GM12873 (cell line): ENCODE data around the gene IDH1.

Experiments
- TF ChIP-seq, protein P1 (sequence below): IDR thresholded peaks from 2 replicates; pipeline ENCODE4 v1.5.1; 2012; ENCODE audit warnings: low read depth, mild to moderate bottlenecking, moderate library complexity, low read length, control low read depth; ENCODE audit not compliant: insufficient read depth; ENCODE audit errors: missing control alignments

The IDH1 gene

DNA sequence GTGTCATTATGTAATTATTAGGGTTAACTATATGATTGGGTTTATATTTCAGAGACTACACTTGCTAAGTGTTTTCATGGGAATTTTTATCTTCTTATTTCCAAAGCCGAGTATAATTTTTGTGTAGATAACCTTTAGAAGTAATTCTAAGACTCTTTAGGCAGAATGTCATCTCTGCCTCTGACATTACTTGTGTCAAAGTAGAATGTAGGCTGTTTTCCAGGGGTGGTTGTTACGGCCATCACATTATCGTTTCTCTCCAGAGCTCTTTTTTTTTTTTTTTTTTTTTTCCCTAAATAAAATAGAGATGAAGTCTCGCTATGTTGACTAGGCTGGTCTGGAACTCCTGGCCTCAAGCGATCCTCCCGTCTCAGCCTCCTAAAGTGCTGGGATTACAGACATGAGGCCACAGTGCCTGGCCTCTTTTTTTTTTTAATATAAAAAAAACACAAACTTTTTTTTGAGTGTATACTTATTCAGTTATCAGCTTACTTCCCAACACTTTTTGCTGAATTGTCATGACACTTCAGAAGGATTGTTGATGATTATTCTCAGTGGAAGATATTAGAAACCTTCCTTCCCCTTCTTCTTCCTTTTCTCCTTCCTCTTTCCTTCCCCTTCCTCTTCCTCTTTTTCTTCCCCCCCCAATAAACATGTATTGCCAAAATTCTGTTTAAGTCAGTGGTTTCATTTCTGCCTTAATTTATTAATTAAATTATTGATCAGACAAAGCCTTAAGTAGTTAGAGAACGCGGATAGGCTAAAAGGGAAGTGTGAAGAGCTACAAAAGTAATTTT, 13.5 kb upstream of the IDH1 start:
- TF ChIP-seq, protein P1, sequence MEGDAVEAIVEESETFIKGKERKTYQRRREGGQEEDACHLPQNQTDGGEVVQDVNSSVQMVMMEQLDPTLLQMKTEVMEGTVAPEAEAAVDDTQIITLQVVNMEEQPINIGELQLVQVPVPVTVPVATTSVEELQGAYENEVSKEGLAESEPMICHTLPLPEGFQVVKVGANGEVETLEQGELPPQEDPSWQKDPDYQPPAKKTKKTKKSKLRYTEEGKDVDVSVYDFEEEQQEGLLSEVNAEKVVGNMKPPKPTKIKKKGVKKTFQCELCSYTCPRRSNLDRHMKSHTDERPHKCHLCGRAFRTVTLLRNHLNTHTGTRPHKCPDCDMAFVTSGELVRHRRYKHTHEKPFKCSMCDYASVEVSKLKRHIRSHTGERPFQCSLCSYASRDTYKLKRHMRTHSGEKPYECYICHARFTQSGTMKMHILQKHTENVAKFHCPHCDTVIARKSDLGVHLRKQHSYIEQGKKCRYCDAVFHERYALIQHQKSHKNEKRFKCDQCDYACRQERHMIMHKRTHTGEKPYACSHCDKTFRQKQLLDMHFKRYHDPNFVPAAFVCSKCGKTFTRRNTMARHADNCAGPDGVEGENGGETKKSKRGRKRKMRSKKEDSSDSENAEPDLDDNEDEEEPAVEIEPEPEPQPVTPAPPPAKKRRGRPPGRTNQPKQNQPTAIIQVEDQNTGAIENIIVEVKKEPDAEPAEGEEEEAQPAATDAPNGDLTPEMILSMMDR: no peak

DNA sequence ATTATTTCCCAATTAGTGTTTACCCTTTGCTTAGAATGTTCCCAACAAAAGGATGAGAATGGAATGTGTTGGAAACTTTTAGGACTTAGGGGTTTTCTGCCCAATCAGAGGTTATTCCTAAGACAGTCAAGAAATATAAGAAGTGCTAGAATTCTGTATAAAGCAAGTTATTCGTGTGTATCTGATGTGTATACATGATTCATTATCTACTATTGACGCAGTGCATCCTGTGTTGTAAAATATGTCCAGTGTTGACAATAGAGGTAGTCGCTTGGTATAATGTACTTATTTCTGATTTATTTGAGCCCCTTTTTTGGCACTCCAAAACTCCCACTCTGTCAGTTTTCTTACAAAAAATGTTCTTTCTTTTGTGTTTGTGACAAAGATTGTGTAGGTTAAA, 12.1 kb upstream of the IDH1 start:
- TF ChIP-seq, protein P1: no peak

DNA sequence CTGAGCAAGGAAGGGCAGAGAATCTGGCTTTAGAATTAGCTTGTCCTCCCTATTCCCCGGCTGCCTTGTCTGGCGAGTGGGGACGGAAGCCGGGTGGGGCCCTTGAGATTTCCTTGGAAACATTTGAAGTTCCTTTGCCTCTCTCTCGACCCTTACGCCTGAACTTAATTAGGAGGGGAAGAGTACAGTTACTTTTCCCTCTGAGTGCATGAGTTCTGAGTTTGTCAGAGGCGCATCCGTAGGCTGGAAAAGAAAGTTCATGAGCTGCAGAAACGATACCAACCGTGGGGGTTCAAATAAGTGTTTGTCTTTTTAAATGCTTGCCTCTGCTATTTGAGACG, 11.7 kb upstream of the IDH1 start:
- TF ChIP-seq, protein P1: no peak

DNA sequence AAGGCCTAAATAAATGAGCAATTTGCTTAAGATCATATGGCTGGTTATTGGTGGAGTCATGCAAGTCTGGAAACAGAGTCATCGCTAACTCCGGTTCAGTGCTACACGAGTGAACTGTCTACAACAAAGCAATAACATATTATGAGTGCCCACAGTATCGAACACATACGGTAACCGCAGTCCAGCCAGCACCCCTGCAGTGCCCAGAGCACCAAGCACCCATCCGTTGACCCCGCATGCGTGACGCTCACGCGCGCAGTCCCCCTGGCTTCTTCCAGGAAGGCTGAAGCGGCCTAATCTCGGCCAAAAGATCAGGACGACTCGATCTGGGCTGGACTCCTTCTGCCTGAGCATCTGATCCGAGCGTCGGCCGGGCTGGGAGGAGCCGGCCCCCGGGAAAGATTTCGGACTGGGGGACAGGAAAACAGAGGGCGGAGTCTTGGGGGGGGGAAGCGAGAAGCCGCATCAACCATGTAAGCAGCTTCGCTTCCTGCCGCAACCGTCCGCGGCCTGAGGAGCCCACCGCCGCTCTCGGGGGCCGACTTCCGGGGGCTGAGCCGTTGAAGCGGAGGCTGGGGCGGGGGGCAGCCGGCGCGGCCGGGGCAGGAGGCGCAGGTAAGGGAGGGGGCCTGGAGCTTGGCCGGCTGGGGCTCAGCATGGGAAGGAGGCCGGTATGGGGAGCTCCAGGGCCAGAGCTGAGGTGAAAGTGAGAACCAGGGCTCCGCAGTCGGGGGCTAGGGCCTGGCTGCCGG, 11.1 kb upstream of the IDH1 start, which contains the start of gene PIKFYVE:
Gene PIKFYVE (plus strand): TSS at position 455 of the 752 bp plus-strand sequence. CDS start 5,265 bp downstream, outside the sequence.
- TF ChIP-seq, protein P1: no peak

DNA sequence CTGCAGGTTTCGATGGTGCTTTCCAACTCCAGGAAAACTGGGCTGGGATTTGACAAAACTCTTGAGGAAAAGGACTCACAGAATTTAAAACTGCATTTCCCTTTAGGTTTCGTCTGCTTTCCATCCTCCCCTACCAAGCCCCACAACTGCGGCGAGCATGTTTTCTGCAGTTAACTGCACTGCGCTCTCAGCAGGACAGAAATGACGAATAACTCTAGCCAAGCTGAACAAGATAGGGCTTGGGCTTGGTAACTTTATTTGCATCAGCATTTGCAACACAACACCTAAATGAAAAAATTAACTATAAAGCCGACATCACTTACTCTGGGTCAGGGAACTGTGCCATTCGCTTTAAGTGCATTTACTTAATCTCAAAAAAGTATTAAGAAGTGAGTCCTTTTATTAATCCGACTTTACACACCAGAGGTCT, 10.5 kb upstream of the IDH1 start:
- TF ChIP-seq, protein P1: no peak

DNA sequence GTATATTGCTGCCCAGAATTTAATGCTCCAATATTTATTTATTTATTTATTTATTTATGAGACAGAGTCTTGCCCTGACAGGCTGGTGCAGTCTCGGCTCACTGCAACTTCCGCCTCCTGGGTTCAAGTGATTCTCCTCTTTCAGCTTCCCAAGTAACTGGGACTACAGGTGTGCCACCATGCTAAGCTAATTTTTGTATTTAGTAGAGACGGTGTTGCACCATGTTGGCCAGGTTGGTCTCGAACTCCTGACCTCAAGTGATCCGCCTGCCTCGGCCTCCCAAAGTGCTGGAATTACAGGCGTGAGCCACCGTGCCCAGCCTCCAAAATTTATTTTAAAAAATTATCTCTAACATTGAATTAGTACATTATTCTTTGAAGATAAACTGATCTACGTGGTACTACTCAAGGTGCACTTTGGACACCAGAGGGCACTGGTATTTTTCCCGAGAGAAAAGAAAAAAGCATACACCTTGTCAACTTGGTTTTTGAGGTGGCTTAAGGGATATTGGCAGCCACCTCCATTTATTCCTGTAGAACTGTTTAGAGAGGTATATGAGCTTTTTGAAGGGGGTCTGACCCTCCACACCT, 1.4 kb upstream of the IDH1 start:
- TF ChIP-seq, protein P1: peak; percentile 39

DNA sequence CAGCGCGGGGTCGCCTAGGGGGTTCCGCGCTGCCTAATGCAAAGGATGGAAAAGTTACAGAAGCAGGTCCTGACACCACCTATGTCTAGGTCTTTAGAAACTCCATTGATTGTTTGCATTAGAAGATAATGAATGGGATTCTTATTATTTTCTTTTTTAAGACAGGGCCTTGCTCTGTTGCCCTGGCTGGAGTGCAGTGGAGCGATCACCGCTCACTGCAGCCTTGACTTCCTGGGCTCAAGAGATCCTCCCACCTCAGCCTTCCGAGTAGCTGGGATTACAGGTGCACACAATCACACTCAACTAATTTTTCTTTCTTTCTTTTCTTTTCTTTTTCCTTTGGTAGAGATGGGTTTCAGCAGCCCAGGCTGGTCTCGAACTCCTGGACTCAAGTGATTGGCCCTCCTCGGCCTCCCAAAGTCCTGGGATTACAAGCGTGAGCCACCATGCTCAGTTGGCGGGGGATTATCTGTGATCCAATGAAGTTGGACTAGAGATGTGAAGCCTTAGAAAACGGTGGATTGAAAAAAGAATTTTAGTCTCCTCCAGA, 761 bp upstream of the IDH1 start:
- TF ChIP-seq, protein P1: no peak
